Measurements from ENCODE around the gene JMJD4.

DNA sequence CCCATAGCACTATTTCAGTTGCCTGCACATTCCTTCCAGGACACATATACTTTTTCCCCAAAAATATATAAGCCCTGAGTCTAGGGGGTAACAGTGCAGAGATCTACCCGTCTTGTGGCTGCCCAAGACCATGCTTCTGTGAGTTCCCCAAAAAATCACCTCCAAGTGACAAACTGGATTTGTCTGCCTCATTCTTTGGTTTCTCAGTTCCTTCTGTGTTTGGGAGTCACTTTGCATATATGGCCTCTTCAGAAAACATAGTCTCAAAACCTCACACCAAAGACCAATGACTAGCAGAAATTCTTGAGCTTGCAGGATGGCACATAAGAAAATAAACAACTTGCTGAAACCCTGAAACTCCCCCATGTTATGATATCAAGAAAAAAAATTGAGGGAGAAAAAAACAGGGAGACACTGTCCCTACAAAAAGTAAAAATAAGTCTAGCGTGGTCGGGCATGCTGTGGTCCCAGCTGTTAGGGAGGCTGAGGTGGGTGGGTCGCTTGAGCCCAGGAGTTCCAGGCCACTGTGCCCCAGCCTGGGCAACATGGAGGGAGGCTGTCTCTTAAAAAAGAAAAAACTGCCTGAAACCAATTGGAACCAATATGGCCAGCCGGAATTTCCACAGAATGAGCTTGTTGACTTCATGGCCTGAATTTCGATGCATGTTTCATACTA lies 8.0 kb downstream of the JMJD4 start:
- TF ChIP-seq, protein P1, sequence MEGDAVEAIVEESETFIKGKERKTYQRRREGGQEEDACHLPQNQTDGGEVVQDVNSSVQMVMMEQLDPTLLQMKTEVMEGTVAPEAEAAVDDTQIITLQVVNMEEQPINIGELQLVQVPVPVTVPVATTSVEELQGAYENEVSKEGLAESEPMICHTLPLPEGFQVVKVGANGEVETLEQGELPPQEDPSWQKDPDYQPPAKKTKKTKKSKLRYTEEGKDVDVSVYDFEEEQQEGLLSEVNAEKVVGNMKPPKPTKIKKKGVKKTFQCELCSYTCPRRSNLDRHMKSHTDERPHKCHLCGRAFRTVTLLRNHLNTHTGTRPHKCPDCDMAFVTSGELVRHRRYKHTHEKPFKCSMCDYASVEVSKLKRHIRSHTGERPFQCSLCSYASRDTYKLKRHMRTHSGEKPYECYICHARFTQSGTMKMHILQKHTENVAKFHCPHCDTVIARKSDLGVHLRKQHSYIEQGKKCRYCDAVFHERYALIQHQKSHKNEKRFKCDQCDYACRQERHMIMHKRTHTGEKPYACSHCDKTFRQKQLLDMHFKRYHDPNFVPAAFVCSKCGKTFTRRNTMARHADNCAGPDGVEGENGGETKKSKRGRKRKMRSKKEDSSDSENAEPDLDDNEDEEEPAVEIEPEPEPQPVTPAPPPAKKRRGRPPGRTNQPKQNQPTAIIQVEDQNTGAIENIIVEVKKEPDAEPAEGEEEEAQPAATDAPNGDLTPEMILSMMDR (IDR thresholded peaks at IDR 0.05): no peak
- no peak for TF ChIP-seq POLR2A (IDR thresholded peaks at IDR 0.05)
